Epidermal melanocyte (primary cell): ENCODE measurements around the gene ZNF564.
"Not testable (repeated sequence)": the region's sequence is repeated elsewhere in the genome, so short reads cannot be mapped to it uniquely, and the experiment has no call there.

Source experiments
- DNase-seq: peaks from one replicate; pipeline ENCODE4 v3.0.0; 2011; ENCODE audit warnings: low spot score; ENCODE audit not compliant: insufficient read length

The ZNF564 gene

DNA sequence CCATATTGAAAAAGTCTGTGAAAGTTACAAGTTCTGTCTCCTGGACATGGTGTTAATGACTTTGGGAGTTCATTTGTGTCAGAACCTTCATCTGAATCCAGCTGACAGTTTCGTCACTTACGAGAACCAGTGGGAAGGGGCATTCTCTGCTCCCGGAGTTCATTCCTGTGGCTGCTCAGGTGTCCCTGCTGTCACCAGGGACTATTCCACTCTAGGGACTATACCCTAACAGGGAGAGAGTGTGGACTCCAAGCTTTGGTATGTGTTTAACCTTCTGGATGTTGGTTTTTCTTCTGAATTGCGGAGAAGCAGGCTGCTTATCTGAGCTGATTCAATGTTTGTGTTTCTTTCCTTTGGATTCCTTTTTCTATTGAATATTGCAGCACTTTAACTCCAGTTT, 54.2 kb downstream of the ZNF564 start:
- no peak for DNase-seq

DNA sequence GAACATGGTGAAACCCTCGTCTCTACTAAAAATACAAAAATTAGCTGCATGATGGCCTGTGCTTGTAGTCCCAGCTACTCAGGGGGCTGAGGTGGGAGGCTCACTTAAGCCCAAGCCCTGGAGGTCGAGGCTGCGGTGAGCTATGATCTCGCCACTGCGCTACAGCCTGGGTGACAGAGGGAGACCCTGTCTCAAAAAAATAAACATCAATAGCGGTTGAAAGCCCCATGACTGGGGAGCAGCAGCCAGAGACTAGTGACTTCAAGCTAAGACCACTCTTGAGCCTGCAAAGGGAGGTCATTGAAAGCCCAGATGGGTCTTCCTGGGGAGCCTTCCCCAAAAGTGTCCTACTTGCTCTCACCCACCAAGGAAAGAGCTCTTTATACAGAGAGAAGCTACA, 54.8 kb downstream of the ZNF564 start:
- no peak for DNase-seq

DNA sequence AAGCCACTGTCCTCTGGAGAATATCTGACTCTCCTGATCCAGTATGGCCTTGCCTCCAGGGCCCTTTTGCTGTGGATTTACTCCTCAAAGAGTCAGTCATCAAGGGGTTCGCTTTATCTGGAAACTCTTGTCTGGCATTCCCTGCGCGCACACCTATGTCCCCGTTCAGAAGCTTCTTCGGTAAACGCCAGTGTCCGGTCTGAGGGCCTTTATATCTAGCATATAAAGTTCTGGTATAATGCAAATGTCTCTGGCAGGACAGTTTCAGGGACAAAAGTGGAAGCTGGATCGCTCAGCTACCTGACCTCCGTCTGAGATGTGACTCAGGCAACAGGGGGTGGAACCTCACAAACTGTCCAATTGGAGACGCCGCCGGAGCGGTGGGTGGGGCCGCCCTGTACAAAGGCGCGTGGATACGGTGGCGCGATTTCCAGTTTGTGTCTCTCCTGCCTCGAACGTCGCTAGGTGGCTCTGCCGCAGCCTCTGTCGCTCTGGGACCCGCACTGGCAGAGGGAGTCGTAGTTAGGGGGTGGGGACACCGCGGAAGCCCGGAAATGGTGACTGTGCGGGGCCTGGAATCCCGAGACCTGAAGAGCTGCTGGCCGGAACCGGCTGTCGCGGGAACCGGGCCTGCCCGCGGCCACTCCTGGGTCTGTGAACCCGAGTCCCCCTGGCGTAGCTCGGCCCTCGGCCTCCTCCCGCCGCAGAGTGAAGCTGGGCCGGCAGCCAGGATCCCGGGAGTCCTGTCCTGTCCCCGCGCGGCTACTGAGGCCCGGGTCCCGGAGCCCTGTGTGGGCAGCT, 56.1 kb downstream of the ZNF564 start:
- peak; percentile 65 for DNase-seq

DNA sequence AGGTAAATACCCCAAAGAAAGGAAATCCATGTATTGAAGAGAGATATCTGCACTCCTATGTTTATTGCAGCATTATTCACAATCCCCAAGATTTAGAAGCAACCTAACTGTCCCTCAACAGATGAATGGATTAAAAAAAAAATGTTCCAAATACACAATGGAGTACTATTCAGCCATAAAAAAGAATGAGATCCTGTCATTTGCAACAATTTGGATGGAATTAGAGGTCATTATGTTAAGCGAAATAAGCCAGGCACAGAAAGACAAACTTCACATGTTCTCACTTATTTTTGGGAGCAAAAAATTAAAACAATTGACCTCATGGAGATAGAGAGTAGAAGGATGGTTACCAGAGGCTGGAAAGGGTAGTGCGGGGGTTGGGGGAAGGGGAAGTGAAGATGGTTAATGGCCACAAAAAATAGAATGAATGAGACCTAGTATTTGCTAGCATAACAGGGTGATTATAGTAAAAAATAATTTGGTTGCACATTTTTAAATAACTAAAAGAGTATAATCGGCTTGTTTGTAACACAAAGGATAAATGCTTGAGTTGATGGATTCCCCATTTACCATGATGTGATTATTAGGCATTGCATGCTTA, 56.9 kb downstream of the ZNF564 start:
- no peak for DNase-seq

DNA sequence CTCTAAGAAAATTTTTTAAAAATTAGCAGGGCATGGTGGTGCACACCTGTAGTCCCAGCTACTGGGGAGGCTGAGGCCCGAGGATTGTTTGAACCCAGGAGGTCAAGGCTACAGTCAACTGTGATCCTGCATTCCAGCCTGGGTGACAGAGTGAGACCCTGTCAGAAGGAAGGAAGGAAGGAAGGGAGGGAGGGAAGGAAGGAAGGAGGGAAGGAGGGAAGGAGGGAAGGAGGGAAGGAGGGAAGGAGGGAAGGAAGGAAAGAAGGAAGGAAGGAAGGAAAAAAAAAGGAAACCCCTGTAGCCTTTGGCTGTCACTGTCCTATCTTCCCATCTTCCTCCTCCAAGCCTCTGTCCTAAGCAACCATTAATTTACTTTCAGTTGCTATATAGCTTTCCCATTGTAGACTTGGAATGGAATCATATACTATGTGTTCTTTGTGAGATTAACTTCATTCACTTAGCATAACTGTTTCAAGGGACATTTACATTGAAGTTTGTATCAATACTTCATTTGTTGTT, 65.0 kb downstream of the ZNF564 start:
- not testable (repeated sequence) for DNase-seq

DNA sequence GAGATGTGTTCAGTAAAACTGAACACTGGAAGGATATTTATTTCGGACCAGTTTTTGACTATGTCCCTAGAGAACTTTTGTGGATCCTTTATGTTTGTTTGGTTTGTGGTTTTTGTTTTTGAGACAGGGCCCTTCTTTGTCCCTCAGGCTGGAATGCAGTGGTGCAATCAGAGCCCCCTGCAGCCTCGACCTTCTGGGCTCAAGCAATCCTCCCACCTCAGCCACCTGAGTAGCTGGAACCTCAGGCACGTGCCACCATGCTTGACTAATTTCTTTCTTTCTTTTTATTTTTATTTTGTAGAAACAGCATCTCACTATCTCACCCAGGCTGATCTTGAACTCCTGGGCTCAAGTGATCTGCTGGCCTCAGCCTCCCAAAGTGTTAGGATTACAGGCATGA, 65.7 kb downstream of the ZNF564 start:
- no peak for DNase-seq

DNA sequence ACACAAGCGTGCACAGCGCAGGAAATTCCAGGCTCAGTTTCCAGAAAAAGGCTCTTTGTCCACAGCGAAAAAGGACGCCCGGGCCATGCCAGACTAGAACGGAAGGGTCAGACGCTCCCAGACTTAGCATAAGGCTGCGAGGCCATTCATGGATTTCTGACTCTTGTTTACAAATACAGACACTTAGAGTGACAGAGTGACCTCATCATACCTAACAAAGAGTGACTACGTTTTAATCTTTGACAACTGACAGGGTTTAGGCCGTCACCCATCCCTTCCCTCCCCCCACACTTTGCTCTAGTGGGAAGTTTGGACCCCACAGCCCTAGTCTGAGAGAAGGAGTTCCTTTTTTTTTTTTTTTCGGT, 66.2 kb downstream of the ZNF564 start:
- DNase-seq = no peak

DNA sequence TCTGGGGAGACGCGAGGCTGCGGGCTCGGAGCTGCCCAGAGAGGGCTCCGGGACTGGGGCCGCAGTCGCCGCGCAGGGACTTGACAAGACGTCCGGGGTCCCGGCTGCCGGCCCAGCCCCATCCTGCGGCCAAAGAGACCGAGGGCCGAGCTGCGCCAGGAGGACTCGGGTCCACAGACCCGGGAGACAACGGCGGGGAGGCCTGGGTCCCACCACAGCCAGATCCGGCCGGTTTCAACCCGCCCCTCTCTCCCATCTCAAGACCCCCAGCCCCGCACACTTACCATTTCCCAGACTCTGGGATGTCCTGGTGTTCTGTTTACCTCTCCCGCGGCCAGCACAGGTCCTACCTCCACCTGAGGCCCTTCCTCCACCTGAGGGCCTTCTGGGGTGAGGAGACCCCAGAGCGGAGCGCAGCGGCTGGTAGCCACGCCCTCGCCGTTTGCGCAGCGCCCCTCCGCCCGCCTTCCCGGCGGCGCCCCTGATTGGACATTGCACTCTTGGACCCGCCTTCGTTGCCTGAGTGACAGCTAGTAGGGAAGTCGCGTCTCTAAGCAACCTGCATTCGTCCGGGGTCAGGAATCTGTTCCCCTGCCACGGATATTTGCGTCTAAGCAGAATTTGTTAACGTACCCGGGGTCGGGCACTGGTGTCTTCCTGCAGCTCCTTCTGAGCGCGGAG, 66.8 kb downstream of the ZNF564 start, which contains the start of gene ZNF709:
ZNF709 (minus strand) TSS at position 446 of the 681 bp plus-strand sequence; CDS start at position 287, 159 bp downstream.
- peak; percentile 79 for DNase-seq

DNA sequence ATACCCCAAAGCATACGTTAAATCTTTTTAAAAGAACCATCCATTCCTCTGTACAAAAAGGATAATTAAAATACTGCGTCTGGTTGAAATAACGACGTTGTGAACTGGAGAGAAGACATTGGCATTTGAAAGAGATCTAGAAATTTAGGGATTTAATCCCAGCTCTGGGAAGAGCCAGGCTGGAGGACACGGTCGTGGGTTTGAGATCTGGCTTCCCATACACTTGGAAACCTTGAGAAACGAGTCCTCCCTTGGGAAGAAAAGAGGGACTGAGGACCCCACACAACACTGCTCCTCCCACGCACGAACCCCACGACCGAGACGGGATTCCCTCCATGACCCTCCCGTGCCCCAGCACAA, 67.3 kb downstream of the ZNF564 start:
- DNase-seq = no peak

DNA sequence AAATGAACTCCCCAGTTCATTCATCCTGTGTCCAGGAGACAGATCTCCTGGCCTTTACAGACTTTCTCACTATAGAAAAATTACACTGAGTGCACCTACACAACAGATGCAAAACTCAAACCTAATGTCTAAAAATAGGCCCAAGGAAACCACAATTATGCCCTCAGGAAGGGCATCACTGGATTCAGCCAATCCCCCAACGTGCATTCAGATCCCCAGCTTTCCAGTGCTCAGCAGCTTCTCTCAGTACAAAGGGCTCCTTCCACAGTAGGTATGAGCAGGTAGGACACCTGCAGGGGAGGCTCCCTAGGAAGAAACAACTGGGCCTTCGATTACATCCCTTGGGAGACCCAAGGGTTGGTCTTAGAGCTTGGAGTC, 68.8 kb downstream of the ZNF564 start:
- DNase-seq = no peak

DNA sequence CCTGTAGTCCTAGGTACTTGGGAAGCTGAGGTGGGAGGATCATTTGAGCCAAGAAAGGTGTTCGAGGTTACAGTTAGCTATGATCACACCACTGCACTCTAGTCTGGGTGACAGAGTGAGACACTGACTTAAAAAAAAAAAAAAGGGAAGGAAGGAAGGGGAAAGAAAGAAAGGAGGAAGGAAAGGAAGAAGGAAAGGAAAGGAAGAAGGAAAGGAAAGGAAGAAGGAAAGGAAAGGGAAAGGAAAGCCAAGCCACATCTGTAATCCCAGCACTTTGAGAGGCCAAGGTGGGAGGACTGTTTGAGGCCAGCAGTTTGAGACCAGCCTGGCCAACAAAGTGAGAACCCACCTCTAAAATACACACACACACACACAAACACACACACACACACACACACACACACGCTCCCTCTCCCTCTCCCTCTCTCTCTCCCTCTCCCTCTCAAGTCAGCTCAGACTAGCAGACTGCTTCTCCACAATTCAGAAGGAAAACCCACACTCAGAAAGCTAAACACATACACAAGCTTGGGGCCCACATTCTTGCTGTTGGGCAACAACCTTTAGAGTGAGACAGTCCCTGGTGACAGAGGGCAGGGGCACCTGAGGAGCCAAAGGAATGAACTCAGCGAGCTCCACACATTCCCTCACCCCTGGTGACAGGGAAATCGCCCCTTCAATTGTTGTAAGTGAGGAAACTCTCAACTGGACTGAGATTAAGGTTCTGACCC, 69.3 kb downstream of the ZNF564 start:
- DNase-seq = no peak

DNA sequence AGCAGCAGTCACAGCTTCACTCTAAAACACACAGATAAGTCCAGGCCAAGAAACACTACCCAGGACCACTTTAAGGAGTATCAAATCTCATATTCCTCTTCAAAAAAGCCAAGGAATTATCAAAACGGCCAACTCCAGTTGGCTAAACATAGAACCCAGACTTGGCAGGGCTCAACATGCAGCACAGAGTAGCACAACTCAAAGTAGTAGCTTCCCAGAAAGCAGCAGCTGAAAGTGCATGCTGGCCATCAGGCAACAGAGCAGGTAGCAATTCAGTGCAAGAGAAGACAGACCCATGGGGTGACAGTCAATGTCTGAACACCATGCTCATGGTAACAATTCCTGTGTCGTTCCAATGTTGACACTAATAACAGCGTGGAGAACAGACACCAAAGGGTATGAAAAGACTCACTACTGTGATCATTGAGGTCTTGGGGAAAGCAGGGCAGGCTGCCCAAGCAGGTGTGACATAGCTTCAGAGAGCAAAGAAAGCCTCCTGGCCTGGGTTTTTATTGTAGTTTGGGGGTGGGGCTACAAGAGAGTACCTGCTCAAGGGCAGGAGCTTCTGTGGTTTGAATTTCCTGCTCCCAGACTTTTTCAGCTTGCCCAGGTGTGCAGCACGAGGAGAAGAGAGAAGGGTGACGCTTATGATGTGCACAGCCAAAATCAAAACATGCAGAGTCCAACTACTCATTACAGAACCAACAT, 72.9 kb downstream of the ZNF564 start:
- DNase-seq = no peak
